Measurements from ENCODE around the gene XXYLT1.

DNA sequence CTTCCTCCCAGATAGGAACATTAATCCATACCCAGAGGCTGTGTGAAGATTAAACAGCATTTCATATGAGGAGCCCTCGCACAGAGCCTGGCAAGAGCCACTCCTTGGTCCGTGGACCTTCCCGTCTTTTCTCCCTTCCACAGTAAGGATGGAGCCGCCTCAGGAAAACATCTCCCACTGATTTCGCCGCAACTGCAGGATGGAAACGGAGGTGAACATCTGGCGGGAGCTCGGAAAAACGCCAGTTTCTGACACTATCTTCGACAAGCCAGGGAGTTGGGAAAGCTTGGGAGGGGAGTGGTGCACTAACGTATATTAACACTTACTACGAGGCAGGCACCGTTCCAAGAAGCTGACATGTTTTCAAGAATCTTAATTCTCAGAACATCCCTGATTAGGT, 157.9 kb downstream of the XXYLT1 start:
- no peak for TF ChIP-seq POLR2A (IDR thresholded peaks at IDR 0.05)
- TF ChIP-seq, protein P1, sequence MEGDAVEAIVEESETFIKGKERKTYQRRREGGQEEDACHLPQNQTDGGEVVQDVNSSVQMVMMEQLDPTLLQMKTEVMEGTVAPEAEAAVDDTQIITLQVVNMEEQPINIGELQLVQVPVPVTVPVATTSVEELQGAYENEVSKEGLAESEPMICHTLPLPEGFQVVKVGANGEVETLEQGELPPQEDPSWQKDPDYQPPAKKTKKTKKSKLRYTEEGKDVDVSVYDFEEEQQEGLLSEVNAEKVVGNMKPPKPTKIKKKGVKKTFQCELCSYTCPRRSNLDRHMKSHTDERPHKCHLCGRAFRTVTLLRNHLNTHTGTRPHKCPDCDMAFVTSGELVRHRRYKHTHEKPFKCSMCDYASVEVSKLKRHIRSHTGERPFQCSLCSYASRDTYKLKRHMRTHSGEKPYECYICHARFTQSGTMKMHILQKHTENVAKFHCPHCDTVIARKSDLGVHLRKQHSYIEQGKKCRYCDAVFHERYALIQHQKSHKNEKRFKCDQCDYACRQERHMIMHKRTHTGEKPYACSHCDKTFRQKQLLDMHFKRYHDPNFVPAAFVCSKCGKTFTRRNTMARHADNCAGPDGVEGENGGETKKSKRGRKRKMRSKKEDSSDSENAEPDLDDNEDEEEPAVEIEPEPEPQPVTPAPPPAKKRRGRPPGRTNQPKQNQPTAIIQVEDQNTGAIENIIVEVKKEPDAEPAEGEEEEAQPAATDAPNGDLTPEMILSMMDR (IDR thresholded peaks at IDR 0.05) = no peak
